HepG2 (cell line): ENCODE results near the gene PTCRA. TPM values are rescaled to one million over a fixed set of nuclear protein-coding genes. Genes with fewer than 3 reads are reported as not detected.

ENCODE experiments used
- BCLAF1 ChIP-seq: fragments of 450-650 bp; IDR thresholded peaks from 2 replicates; pipeline ENCODE4 v1.6.1; 2017; ENCODE audit warnings: mild to moderate bottlenecking
- HNF4A ChIP-seq: sonication (generic); formaldehyde crosslinking; IDR thresholded peaks from 2 replicates; pipeline ENCODE4 v1.4.0; 2020; ENCODE audit warnings: missing genetic modification reagents
- HNF4G ChIP-seq, 2 experiments: sonication (generic) in 1 of 2; formaldehyde crosslinking in 1 of 2; IDR thresholded peaks; 2 replicates each; pipeline versions ENCODE4 v1.4.0 to v1.6.1; 2011 to 2020; ENCODE audit warnings: borderline replicate concordance in 2 of 2, low read depth in 2 of 2, mild to moderate bottlenecking in 2 of 2, low read length in 1 of 2, missing genetic modification reagents in 1 of 2, moderate library complexity in 1 of 2
- JARID2 ChIP-seq: sonication (generic); formaldehyde crosslinking; IDR thresholded peaks from 2 replicates; pipeline ENCODE4 v1.8.1; 2023; ENCODE audit warnings: missing genetic modification reagents, inconsistent platforms; ENCODE audit not compliant: insufficient replicate concordance
- LCORL ChIP-seq, 2 experiments: fragments of 450-650 bp in 1 of 2; sonication (generic) in 1 of 2; formaldehyde crosslinking in 1 of 2; IDR thresholded peaks; 2 replicates each; pipeline versions ENCODE4 v1.5.0 to v1.6.1; 2017 to 2020; ENCODE audit warnings: antibody characterized with exemption in 1 of 2, missing genetic modification reagents in 1 of 2
- MTF1 ChIP-seq: sonication (generic); formaldehyde crosslinking; IDR thresholded peaks from 2 replicates; pipeline ENCODE4 v1.5.0; 2020; ENCODE audit warnings: missing genetic modification reagents
- NFYC ChIP-seq: IDR thresholded peaks from 2 replicates; pipeline ENCODE4 v1.6.1; 2016; ENCODE audit warnings: missing genetic modification reagents, missing compliant biosample characterization
- NR2C2 ChIP-seq: sonication (generic); formaldehyde crosslinking; IDR thresholded peaks from 2 replicates; pipeline ENCODE4 v1.4.0; 2020; ENCODE audit warnings: missing genetic modification reagents, mild to moderate bottlenecking, moderate library complexity, borderline replicate concordance
- PLRG1 ChIP-seq: fragments of 450-650 bp; conservative IDR thresholded peaks from 2 replicates; pipeline ENCODE4 v1.6.1; 2016
- SIX1 ChIP-seq: sonication (generic); formaldehyde crosslinking; IDR thresholded peaks from 2 replicates; pipeline ENCODE4 v1.4.0; 2020; ENCODE audit warnings: missing genetic modification reagents, borderline replicate concordance
- SP4 ChIP-seq: sonication (generic); formaldehyde crosslinking; IDR thresholded peaks from 2 replicates; pipeline ENCODE4 v1.8.1; 2023; ENCODE audit warnings: mild to moderate bottlenecking, missing genetic modification reagents
- TCF7L2 ChIP-seq: IDR thresholded peaks from 2 replicates; pipeline ENCODE4 v1.6.1; 2011; ENCODE audit warnings: mild to moderate bottlenecking, low read depth, low read length, moderate library complexity
- ZBTB1 ChIP-seq: sonication (generic); formaldehyde crosslinking; IDR thresholded peaks from 2 replicates; pipeline ENCODE4 v1.4.0; 2020; ENCODE audit warnings: missing genetic modification reagents, borderline replicate concordance
- ZNF136 ChIP-seq: sonication (generic); formaldehyde crosslinking; IDR thresholded peaks from 2 replicates; pipeline ENCODE4 v1.8.1; 2022; ENCODE audit warnings: low read depth, mild to moderate bottlenecking, moderate library complexity, missing genetic modification reagents
- ZNF318 ChIP-seq: sonication (generic); formaldehyde crosslinking; IDR thresholded peaks from 2 replicates; pipeline ENCODE4 v1.4.0; 2020; ENCODE audit warnings: mild to moderate bottlenecking, missing genetic modification reagents
- ZNF644 ChIP-seq: IDR thresholded peaks from 2 replicates; pipeline ENCODE4 v1.6.1; 2016; ENCODE audit warnings: low read depth
- ZNF766 ChIP-seq: sonication (generic); formaldehyde crosslinking; IDR thresholded peaks from 2 replicates; pipeline ENCODE4 v1.5.0; 2020; ENCODE audit warnings: missing genetic modification reagents, borderline replicate concordance
- polyA plus RNA-seq, 8 experiments: library from polyadenylated mRNA; depleted of rRNA in 3 of 8; stranded (reverse) in 7 of 8; unstranded in 1 of 8; fragments of >200 nt; fragmentation: Illumina TruSeq in 4 of 8; extraction: Trizol in 4 of 8; gene quantifications; 2 replicates each; pipeline versions ENCODE4 v1.2.1 to v1.2.3, GENCODE V29; 2011 to 2016; ENCODE audit warnings: low read depth in 4 of 8, missing spikeins in 1 of 8, mixed read lengths in 1 of 8; ENCODE audit not compliant: insufficient read depth in 1 of 8
- total RNA-seq, 5 experiments: library from RNA; depleted of rRNA; stranded (reverse); fragments of >200 nt; fragmentation: Illumina TruSeq; extraction: Trizol; gene quantifications; 2 replicates each; pipeline ENCODE4 v1.2.3, GENCODE V29; 2016; ENCODE audit warnings: low read depth in 1 of 5
- TF ChIP-seq, protein P1 (sequence below): sonication (generic); formaldehyde crosslinking; IDR thresholded peaks from 2 replicates; pipeline ENCODE4 v1.4.0; 2020; ENCODE audit warnings: missing genetic modification reagents, borderline replicate concordance

PTCRA gene
- total and polyA plus RNA-seq, 2 of the 13 experiments (the other 11 are each of a cell fraction or from before 2014, with no cell fraction given), result not detected

DNA sequence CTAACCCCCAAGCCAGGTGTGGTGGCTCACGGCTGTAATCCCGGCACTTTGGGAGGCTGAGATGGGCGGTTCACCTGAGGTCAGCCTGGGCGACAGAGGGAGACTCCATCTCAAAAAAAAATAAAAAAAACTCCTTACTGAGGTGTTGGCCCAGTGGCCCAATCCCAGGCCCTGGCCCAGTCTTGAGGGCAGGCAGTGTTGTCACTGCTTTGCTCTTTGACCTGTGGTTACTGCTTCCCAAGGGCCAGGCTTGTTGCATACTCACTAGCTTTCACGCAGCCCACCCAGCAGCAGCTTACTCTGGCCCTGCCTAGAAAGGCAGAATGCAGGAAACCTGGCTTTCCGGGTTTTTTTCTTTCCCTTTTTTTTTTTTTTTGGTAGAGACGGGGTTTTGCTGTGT is 26.6 kb downstream of the PTCRA start (continued):
- TF ChIP-seq, protein P1, sequence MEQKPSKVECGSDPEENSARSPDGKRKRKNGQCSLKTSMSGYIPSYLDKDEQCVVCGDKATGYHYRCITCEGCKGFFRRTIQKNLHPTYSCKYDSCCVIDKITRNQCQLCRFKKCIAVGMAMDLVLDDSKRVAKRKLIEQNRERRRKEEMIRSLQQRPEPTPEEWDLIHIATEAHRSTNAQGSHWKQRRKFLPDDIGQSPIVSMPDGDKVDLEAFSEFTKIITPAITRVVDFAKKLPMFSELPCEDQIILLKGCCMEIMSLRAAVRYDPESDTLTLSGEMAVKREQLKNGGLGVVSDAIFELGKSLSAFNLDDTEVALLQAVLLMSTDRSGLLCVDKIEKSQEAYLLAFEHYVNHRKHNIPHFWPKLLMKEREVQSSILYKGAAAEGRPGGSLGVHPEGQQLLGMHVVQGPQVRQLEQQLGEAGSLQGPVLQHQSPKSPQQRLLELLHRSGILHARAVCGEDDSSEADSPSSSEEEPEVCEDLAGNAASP, result peak; percentile 67; the same call in 1 of the 2 replicates
- TF ChIP-seq ZNF766 (CRISPR knock-in tag) (no peak), ZNF644 (no peak), BCLAF1 (no peak), TCF7L2 (no peak), ZNF136 (no peak), LCORL (IDR thresholded peaks at IDR 0.05) (no peak), LCORL (CRISPR knock-in tag; IDR thresholded peaks at IDR 0.05) (peak; percentile 19; the same call in 1 of the 2 replicates), ZBTB1 (CRISPR knock-in tag) (no peak), HNF4G (IDR thresholded peaks at IDR 0.05; ENCODE audit: borderline replicate concordance, low read depth, low read length) (peak; percentile 54; the same call in 1 of the 2 replicates), HNF4G (CRISPR knock-in tag; IDR thresholded peaks at IDR 0.05; ENCODE audit: borderline replicate concordance, low read depth) (no peak), MTF1 (CRISPR knock-in tag) (no peak), HNF4A (CRISPR knock-in tag) (peak; percentile 85), PLRG1 (no peak), JARID2 (CRISPR knock-in tag) (no peak), SIX1 (no peak), ZNF318 (CRISPR knock-in tag) (no peak), NR2C2 (CRISPR knock-in tag) (peak; percentile 55; the same call in 1 of the 2 replicates), SP4 (CRISPR knock-in tag) (no peak), NFYC (CRISPR knock-in tag) (no peak)
